OCI-LY7 (cell line): ENCODE measurements around the gene DACT2.

Experiments used
- CTCF ChIP-seq: fragments of 200-600 bp; sonication (generic); conservative IDR thresholded peaks from 2 replicates; pipeline ENCODE4 v1.5.1; 2014; ENCODE audit warnings: mild to moderate bottlenecking, antibody characterized with exemption, low read length, moderate library complexity, mixed read lengths
- EZH2phosphoT487 ChIP-seq: fragments of 200-600 bp; sonication (generic); IDR thresholded peaks from 2 replicates; pipeline ENCODE4 v1.6.1; 2018; ENCODE audit warnings: low read depth, borderline replicate concordance, mild to moderate bottlenecking, mixed run types, antibody characterized with exemption, low read length, moderate library complexity, mixed read lengths

- no peak for TF ChIP-seq CTCF
- no peak for TF ChIP-seq EZH2phosphoT487
Measured at GRCh38 chr6:168347053-168347452, 27.5 kb upstream of the DACT2 start.
